ENCODE results near the gene OTOS. TPM values are rescaled to one million over a fixed set of nuclear protein-coding genes. Genes with fewer than 3 reads are reported as not detected.

Gene OTOS
- total and polyA plus RNA-seq, 4 donors, result not detected

DNA sequence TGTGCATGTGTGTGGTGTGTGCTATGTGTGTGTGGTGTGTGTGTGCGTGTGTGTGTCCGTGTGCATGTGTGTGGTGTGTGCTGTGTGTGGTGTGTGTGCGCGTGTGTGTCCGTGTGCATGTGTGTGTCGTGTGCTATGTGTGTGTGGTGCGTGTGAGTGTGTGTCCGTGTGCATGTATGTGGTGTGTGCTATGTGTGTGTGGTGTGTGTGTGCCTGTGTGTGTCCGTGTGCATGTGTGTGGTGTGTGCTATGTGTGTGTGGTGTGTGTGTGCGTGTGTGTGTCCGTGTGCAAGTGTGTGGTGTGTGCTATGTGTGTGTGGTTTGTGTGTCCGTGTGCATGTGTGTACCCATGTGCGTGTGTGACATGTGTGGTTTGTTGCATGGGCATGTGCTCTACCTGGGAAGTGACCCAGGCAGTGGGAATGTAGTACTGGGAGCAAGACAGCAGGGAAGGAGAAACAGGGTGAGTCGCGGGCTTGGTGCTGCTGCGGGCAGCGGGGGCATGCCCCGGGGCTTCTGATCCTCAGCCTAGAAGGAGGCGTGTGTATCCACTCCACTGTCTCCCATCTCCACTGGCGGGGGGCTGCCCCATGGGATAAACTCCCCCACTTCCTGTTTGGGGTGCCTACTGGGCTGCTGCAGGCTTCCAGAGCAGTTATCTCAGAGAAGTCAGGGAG, 7.6 kb upstream of the OTOS start:
- Histone ChIP-seq H3K36me3 (ENCODE audit: control insufficient read depth in 4 of 4, insufficient read depth in 4 of 4, low read length in 4 of 4) (no peaks in the 10 kb centered on the region), H3K9ac (ENCODE audit: insufficient read depth in 1 of 2, low read length in 2 of 2) (no peak overlapping the region), H3K4me1 (ENCODE audit: control insufficient read depth in 5 of 5, insufficient read depth in 5 of 5, low read length in 5 of 5) (peaks cover 0 to 6% (median 0%) of the 10 kb centered on the region in 5 donors), H3K27me3 (ENCODE audit: control insufficient read depth in 3 of 3, insufficient read depth in 3 of 3, low read length in 2 of 3) (peaks cover 0 to 3% (median 0%) of the 10 kb centered on the region in 3 donors), H3K27ac (ENCODE audit: low read depth in 1 of 2, low read length in 1 of 2) (no peak overlapping the region), H3K4me3 (no peak overlapping the region), H3K9me3 (ENCODE audit: control insufficient read depth in 4 of 4, insufficient read depth in 3 of 4, low read length in 3 of 4) (no peaks in the 10 kb centered on the region)
- WGBS, 2 donors, result 84 to 87% methylated on average over 19 to 20 of the region's 20 CpGs
- TF ChIP-seq, protein P1, sequence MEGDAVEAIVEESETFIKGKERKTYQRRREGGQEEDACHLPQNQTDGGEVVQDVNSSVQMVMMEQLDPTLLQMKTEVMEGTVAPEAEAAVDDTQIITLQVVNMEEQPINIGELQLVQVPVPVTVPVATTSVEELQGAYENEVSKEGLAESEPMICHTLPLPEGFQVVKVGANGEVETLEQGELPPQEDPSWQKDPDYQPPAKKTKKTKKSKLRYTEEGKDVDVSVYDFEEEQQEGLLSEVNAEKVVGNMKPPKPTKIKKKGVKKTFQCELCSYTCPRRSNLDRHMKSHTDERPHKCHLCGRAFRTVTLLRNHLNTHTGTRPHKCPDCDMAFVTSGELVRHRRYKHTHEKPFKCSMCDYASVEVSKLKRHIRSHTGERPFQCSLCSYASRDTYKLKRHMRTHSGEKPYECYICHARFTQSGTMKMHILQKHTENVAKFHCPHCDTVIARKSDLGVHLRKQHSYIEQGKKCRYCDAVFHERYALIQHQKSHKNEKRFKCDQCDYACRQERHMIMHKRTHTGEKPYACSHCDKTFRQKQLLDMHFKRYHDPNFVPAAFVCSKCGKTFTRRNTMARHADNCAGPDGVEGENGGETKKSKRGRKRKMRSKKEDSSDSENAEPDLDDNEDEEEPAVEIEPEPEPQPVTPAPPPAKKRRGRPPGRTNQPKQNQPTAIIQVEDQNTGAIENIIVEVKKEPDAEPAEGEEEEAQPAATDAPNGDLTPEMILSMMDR (IDR thresholded peaks at IDR 0.05; ENCODE audit: control extremely low read depth, extremely low read depth), result no peak
- DNase-seq (no peak), ATAC-seq (ENCODE audit: insufficient read depth, low FRiP score) (no peak)

DNA sequence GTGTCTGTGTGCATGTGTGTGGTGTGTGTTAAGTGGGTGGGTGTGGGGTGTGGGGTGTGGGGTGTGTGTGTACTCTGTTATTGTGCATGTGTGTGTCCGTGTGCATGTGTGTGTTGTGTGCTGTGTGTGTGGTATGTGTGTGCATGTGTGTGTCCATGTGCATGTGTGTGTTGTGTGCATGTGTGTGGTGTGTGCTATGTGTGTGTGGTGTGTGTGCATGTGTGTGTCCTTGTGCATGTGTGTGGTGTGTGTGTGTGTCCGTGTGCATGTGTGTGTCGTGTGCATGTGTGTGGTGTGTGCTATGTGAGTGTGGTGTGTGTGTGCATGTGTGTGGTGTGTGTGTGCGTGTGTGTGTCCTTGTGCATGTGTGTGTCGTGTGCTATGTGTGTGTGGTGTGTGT, 6.9 kb upstream of the OTOS start:
- ATAC-seq (ENCODE audit: insufficient read depth, low FRiP score) (no peak), DNase-seq (no peak)
- H3K4me1 ChIP-seq (ENCODE audit: control insufficient read depth in 5 of 5, insufficient read depth in 5 of 5, low read length in 5 of 5), result peaks cover 0 to 6% (median 0%) of the 10 kb centered on the region in 5 donors
- H3K27ac ChIP-seq (ENCODE audit: low read depth in 1 of 2, low read length in 1 of 2), result no peak overlapping the region
- WGBS, 2 donors, result 86 to 91% methylated on average over 5 of the region's 5 CpGs
- no peak overlapping the region for H3K9ac ChIP-seq (ENCODE audit: insufficient read depth in 1 of 2, low read length in 2 of 2)
- TF ChIP-seq, protein P1 (IDR thresholded peaks at IDR 0.05; ENCODE audit: control extremely low read depth, extremely low read depth), result no peak
- H3K4me3 ChIP-seq, result no peak overlapping the region
- H3K36me3 ChIP-seq (ENCODE audit: control insufficient read depth in 4 of 4, insufficient read depth in 4 of 4, low read length in 4 of 4), result no peaks in the 10 kb centered on the region
- H3K27me3 ChIP-seq (ENCODE audit: control insufficient read depth in 3 of 3, insufficient read depth in 3 of 3, low read length in 2 of 3), result peaks cover 0 to 3% (median 0%) of the 10 kb centered on the region in 3 donors
- H3K9me3 ChIP-seq (ENCODE audit: control insufficient read depth in 4 of 4, insufficient read depth in 3 of 4, low read length in 3 of 4), result no peaks in the 10 kb centered on the region

DNA sequence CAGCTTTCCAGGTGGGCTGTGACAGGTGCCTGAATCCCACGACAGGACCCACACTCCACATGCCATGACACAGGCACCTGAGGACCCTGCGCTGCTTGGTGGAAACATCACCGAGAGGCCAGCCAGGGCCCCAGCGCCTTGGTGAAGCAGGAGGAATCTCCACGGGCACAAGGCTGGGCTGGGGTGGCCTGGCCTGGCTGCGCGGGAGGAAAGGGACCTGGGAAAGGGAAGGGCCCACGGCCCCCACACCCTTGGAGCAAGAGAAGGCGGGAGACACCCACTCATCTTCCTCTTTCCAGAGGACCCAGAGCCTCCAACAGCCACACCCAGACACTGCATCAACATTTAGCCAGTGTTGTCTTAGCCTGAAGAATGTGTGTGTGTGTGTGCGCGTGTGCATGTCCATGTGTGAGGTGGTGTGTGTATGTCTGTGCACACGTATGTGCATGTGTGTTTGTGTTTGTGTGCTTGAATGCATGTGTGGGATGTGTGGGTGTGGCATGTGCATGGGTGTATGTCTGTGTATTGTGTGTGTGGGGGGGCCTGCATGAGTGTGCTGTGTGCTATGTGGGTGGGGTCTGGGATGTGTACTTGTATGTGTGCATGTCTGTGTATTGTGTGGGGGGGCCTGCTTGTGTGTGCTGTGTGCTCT, 6.3 kb upstream of the OTOS start:
- H3K9me3 ChIP-seq (ENCODE audit: control insufficient read depth in 4 of 4, insufficient read depth in 3 of 4, low read length in 3 of 4), result no peaks in the 10 kb centered on the region
- peaks cover 0 to 6% (median 0%) of the 10 kb centered on the region in 5 donors for H3K4me1 ChIP-seq (ENCODE audit: control insufficient read depth in 5 of 5, insufficient read depth in 5 of 5, low read length in 5 of 5)
- no peak for ATAC-seq (ENCODE audit: insufficient read depth, low FRiP score)
- no peak overlapping the region for H3K4me3 ChIP-seq
- H3K9ac ChIP-seq (ENCODE audit: insufficient read depth in 1 of 2, low read length in 2 of 2), result no peak overlapping the region
- WGBS, 2 donors, result 67 to 76% methylated on average over 12 of the region's 12 CpGs
- TF ChIP-seq, protein P1 (IDR thresholded peaks at IDR 0.05; ENCODE audit: control extremely low read depth, extremely low read depth), result no peak
- no peak overlapping the region for H3K27ac ChIP-seq (ENCODE audit: low read depth in 1 of 2, low read length in 1 of 2)
- no peak for DNase-seq
- H3K36me3 ChIP-seq (ENCODE audit: control insufficient read depth in 4 of 4, insufficient read depth in 4 of 4, low read length in 4 of 4), result no peaks in the 10 kb centered on the region
- peaks cover 0 to 3% (median 0%) of the 10 kb centered on the region in 3 donors for H3K27me3 ChIP-seq (ENCODE audit: control insufficient read depth in 3 of 3, insufficient read depth in 3 of 3, low read length in 2 of 3)
